K562 (cell line): ENCODE results near the gene TUBGCP5. TPM values are rescaled to one million over a fixed set of nuclear protein-coding genes. Genes with fewer than 3 reads are reported as not detected.

ENCODE experiments used
- ATAC-seq: fragments of 200-7000 bp; cut with Tn5 transposase; 3 replicates; pipeline ENCODE4 v1.9.1; 2020; ENCODE audit warnings: moderate library complexity
- BruUV-seq: library from RNA; stranded (reverse); fragments of 400-500 nt; replicated peaks from 2 replicates; lab custom pipeline; 2021; lab: Mats Ljungman, UMichigan
- CTCF ChIA-PET: fragments of 300-600 bp; formaldehyde crosslinking; extraction: SDS; loops from one replicate; lab custom pipeline; 2021; ENCODE audit warnings: low intra/inter-chr PET ratio; lab: Yijun Ruan, JAX
- POLR2A ChIA-PET: fragments of 300-600, 350-650 bp; sonication (Branson Sonifier 250); formaldehyde crosslinking; extraction: SDS; loops from one replicate; lab custom pipeline; 2021; ENCODE audit warnings: antibody characterized with exemption, inconsistent platforms; lab: Yijun Ruan, JAX
- DNase-seq, 4 experiments: peaks; one replicate each; pipeline versions ENCODE4 v3.0.0 to v3.0.0-alpha.2; 2011 to 2018; ENCODE audit warnings: low spot score in 3 of 4, mixed read lengths in 3 of 4; ENCODE audit errors: extremely low read depth in 1 of 4
- FAIRE-seq: peaks from 2 replicates; lab custom pipeline; 2011; peaks lifted over from hg19 to GRCh38; lab: Jason Lieb, UNC
- H2AFZ ChIP-seq: 2 replicates; pipeline ENCODE4 v1.6.0; 2011; ENCODE audit warnings: low read depth, low read length, control low read depth, inconsistent platforms
- H3K27ac ChIP-seq: fragments of 200-600 bp; 3 replicates; pipeline ENCODE4 v1.8.0; 2011; ENCODE audit warnings: low read depth, mild to moderate bottlenecking, control low read depth, inconsistent platforms, low read length, moderate library complexity, mixed read lengths; ENCODE audit errors: extremely low read depth
- H3K27me3 ChIP-seq, 2 experiments: fragments of 300-600 bp in 1 of 2; 2 replicates in 1 of 2; 3 replicates in 1 of 2; pipeline versions ENCODE4 v1.6.0 to v1.8.0; 2011; ENCODE audit warnings: inconsistent platforms in 2 of 2, low read length in 2 of 2, mild to moderate bottlenecking in 1 of 2, mixed read lengths in 1 of 2, moderate library complexity in 1 of 2; ENCODE audit not compliant: control insufficient read depth in 2 of 2, insufficient read depth in 2 of 2
- H3K36me3 ChIP-seq: fragments of 300-600 bp; 3 replicates; pipeline ENCODE4 v1.8.0; 2011; ENCODE audit warnings: mild to moderate bottlenecking, low read length, inconsistent platforms; ENCODE audit not compliant: control insufficient read depth, insufficient read depth
- H3K4me1 ChIP-seq, 2 experiments: fragments of 200-600 bp in 1 of 2; replicated peaks in 1 of 2; 2 replicates in 1 of 2; 3 replicates in 1 of 2; pipeline versions ENCODE4 v1.5.1 to v1.8.0; 2011; ENCODE audit warnings: inconsistent platforms in 2 of 2, low read length in 2 of 2, mild to moderate bottlenecking in 1 of 2, mixed read lengths in 1 of 2, moderate library complexity in 1 of 2; ENCODE audit not compliant: control insufficient read depth in 2 of 2, insufficient read depth in 2 of 2
- H3K4me2 ChIP-seq: 2 replicates; pipeline ENCODE4 v1.6.1; 2011; ENCODE audit warnings: low read length, control low read depth, inconsistent platforms, mixed read lengths; ENCODE audit not compliant: insufficient read depth
- H3K4me3 ChIP-seq: fragments of 200-600 bp; sonication (generic), shearing (Covaris generic); 2 replicates; pipeline ENCODE4 v1.5.1; 2016; ENCODE audit warnings: control low read depth, inconsistent platforms
- H3K79me2 ChIP-seq: fragments of 200-600 bp; 3 replicates; pipeline ENCODE4 v1.8.0; 2011; ENCODE audit warnings: low read length, inconsistent platforms; ENCODE audit not compliant: control insufficient read depth, insufficient read depth
- H3K9ac ChIP-seq, 2 experiments: 2 replicates each; pipeline versions ENCODE4 v1.6.0 to v1.6.1; 2011; ENCODE audit warnings: low read depth in 2 of 2, low read length in 2 of 2, control low read depth in 1 of 2, inconsistent platforms in 1 of 2, mild to moderate bottlenecking in 1 of 2, mixed read lengths in 1 of 2; ENCODE audit not compliant: insufficient read depth in 1 of 2
- H3K9me1 ChIP-seq: one replicate; pipeline ENCODE4 v1.6.0; 2011; ENCODE audit warnings: inconsistent platforms, mild to moderate bottlenecking, low read length, moderate library complexity; ENCODE audit not compliant: control insufficient read depth, insufficient read depth
- H3K9me3 ChIP-seq: replicated peaks from 2 replicates; pipeline ENCODE4 v1.5.1; 2011; ENCODE audit warnings: low read depth, low read length, inconsistent platforms; ENCODE audit not compliant: control insufficient read depth, insufficient read depth
- H4K20me1 ChIP-seq: replicated peaks from 2 replicates; pipeline ENCODE4 v1.6.1; 2011; ENCODE audit warnings: low read length, inconsistent platforms, mixed read lengths; ENCODE audit not compliant: control insufficient read depth, insufficient read depth
- EZH2 ChIP-seq: IDR thresholded peaks from 2 replicates; pipeline ENCODE4 v1.6.1; 2012; ENCODE audit warnings: low read depth, mild to moderate bottlenecking, inconsistent platforms, low read length, borderline replicate concordance
- FOS ChIP-seq: IDR thresholded peaks from 3 replicates; pipeline ENCODE4 v1.6.1; 2011; ENCODE audit not compliant: insufficient read length; ENCODE audit errors: extremely low read depth
- FOSL1 ChIP-seq: fragments of 200-800 bp; sonication (Bioruptor generic); conservative IDR thresholded peaks from 2 replicates; pipeline ENCODE4 v1.6.1; 2016; ENCODE audit warnings: missing genetic modification characterization, missing compliant biosample characterization
- HDAC8 ChIP-seq: fragments of 450-650 bp; IDR thresholded peaks from 2 replicates; pipeline ENCODE4 v1.6.1; 2016; ENCODE audit warnings: mild to moderate bottlenecking, missing genetic modification characterization, moderate library complexity, missing compliant biosample characterization
- IRF2 ChIP-seq: sonication (generic); formaldehyde crosslinking; IDR thresholded peaks from 2 replicates; pipeline ENCODE4 v1.8.1; 2022; ENCODE audit warnings: mild to moderate bottlenecking, missing genetic modification reagents
- NCOA2 ChIP-seq, 2 experiments: fragments of 450-650 bp; IDR thresholded peaks; 2 replicates each; pipeline ENCODE4 v1.6.1; 2018; ENCODE audit warnings: mild to moderate bottlenecking in 2 of 2, moderate library complexity in 1 of 2; ENCODE audit not compliant: partially characterized antibody in 2 of 2
- PHF21A ChIP-seq: fragments of 450-650 bp; IDR thresholded peaks from 2 replicates; pipeline ENCODE4 v1.6.1; 2017; ENCODE audit warnings: low read depth, borderline replicate concordance
- RCOR1 ChIP-seq, 2 experiments: IDR thresholded peaks; 2 replicates each; pipeline ENCODE4 v1.6.1; 2012; ENCODE audit warnings: low read depth in 2 of 2, low read length in 2 of 2, borderline replicate concordance in 1 of 2, improper control_type of control experiment in 1 of 2
- SNRNP70 ChIP-seq: fragments of 200-400 bp; formaldehyde crosslinking; optimal IDR thresholded peaks from 2 replicates; pipeline ENCODE3; 2017; ENCODE audit warnings: low read depth, low read length
- TRIM25 ChIP-seq: fragments of 450-650 bp; IDR thresholded peaks from 2 replicates; pipeline ENCODE4 v1.7.0; 2016; ENCODE audit warnings: borderline replicate concordance
- ZBTB26 ChIP-seq: fragments of 450-650 bp; formaldehyde crosslinking; IDR thresholded peaks from 2 replicates; pipeline ENCODE4 v1.4.0; 2022; ENCODE audit warnings: missing genetic modification characterization
- ZFP1 ChIP-seq: fragments of 450-650 bp; formaldehyde crosslinking; IDR thresholded peaks from 2 replicates; pipeline ENCODE4 v1.4.0; 2020; ENCODE audit warnings: mild to moderate bottlenecking, mixed read lengths
- ZNF707 ChIP-seq: fragments of 250-450 bp; sonication (Bioruptor Pico); conservative IDR thresholded peaks from 2 replicates; pipeline ENCODE4 v1.8.0; 2022; ENCODE audit warnings: inconsistent platforms, mild to moderate bottlenecking, moderate library complexity
- WGBS: fragments of 100-300 bp; shearing (Covaris generic); methylation state at CpG from one replicate; pipeline ENCODE4 v1.1.6; 2016; ENCODE audit warnings: low coverage, mixed read lengths; ENCODE audit not compliant: insufficient coverage; ENCODE audit errors: missing lambda C conversion rate; 5-methylcytosine and 5-hydroxymethylcytosine counted together
- in situ Hi-C: fragments of 300-500 bp; cut with MboI; formaldehyde crosslinking; loops from 4 replicates; pipeline ENCODE4 v1.15.0; 2018; ENCODE audit warnings: inconsistent platforms, mixed read lengths
- intact Hi-C: fragments of 100-400 bp; cut with micrococcal nuclease; formaldehyde crosslinking; loops from 2 replicates; pipeline ENCODE4 v1.14.2; 2022
- polyA plus RNA-seq, 8 experiments: library from polyadenylated mRNA; depleted of rRNA in 4 of 8; stranded (reverse) in 5 of 8; unstranded in 3 of 8; fragments of >200 nt; fragmentation: Nextera tagmentation in 2 of 8; fragmentation: Illumina TruSeq in 1 of 8; extraction: Ambion mirVana in 2 of 8; extraction: Trizol in 1 of 8; gene quantifications; 2 replicates each; pipeline versions ENCODE4 v1.2.1 to v1.2.3, GENCODE V29; 2011 to 2014; ENCODE audit warnings: inconsistent platforms in 1 of 8, missing spikeins in 1 of 8
- total RNA-seq, 7 experiments: library from RNA; depleted of rRNA in 6 of 7; stranded (reverse); fragments of >200 nt in 6 of 7; fragmentation: Illumina TruSeq in 2 of 7; extraction: Trizol in 2 of 7; gene quantifications; 2 replicates each; pipeline versions ENCODE4 v1.2.1 to v1.2.3, GENCODE V29; 2011 to 2021; ENCODE audit warnings: low replicate concordance in 1 of 7

The TUBGCP5 gene
- total and polyA plus RNA-seq, 9 of the 15 experiments (the other 6 are each of a cell fraction or from before 2014, with no cell fraction given), result 5.8 to 33.9 (median 23.2) TPM

GRCh38 chr15:22959321-22960101, 79.9 kb downstream of the TUBGCP5 start (continued):
- no peak for TF ChIP-seq ZFP1 (CRISPR knock-in tag)
- no peak for TF ChIP-seq RCOR1 (IDR thresholded peaks at IDR 0.05; ENCODE audit: borderline replicate concordance in 1 of 2, low read depth in 2 of 2, low read length in 2 of 2)

- Histone ChIP-seq H3K27ac (no peak overlapping the region), H3K4me1 (peaks cover 0 to 18% of the 10 kb centered on the region in 2 experiments; a peak in 2 of 5 replicates), H2AFZ (no peak overlapping the region), H3K4me3 (no peak overlapping the region), H4K20me1 (no peaks in the 10 kb centered on the region; the same call in none of the 2 replicates), H3K79me2 (peaks cover 10% of the 10 kb centered on the region; the same call in 1 of the 3 replicates), H3K27me3 (no peaks in the 10 kb centered on the region; a peak in 1 of 5 replicates), H3K9me3 (no peaks in the 10 kb centered on the region), H3K9ac (peak overlapping the region in 1 of 2 experiments; percentile 13; a peak in 1 of 4 replicates), H3K4me2 (no peak overlapping the region), H3K9me1 (peaks cover 10% of the 10 kb centered on the region), H3K36me3 (no peaks in the 10 kb centered on the region)
- POLR2A ChIA-PET, result no interaction called here
- CTCF ChIA-PET, result no interaction called here
- BruUV-seq, result no TSS peak
- 55% methylated on average over 11 of the region's 16 CpGs for WGBS
- no peak for DNase-seq
- in situ Hi-C loops (no loop called here), intact Hi-C loops (no loop called here)
- ATAC-seq, result no peak
- FAIRE-seq, result no peak
- TF ChIP-seq SNRNP70, result no peak
- TF ChIP-seq ZNF707, result no peak
- no peak for TF ChIP-seq TRIM25
- TF ChIP-seq FOSL1, result no peak
- no peak for TF ChIP-seq PHF21A
- TF ChIP-seq HDAC8 (tag), result no peak
- no peak for TF ChIP-seq FOS
- no peak for TF ChIP-seq IRF2 (CRISPR knock-in tag)
- no peak for TF ChIP-seq NCOA2 (IDR thresholded peaks at IDR 0.05; ENCODE audit: partially characterized antibody in 2 of 2)
- no peak for TF ChIP-seq EZH2
- TF ChIP-seq ZBTB26 (CRISPR knock-in tag), result no peak
Observed at GRCh38 chr15:22958487-22959280, 80.7 kb downstream of the TUBGCP5 start.
